ACHN (cell line): ENCODE data around the gene XYLT2.
"Not testable (repeated sequence)": the region's sequence is repeated elsewhere in the genome, so short reads cannot be mapped to it uniquely, and the experiment has no call there.

ENCODE experiments used
- DNase-seq: peaks from one replicate; pipeline ENCODE4 v3.0.0-alpha.2; 2015
- in situ Hi-C: cut with HindIII; loops from 2 replicates; pipeline ENCODE4 v1.10.0; 2017; ENCODE audit warnings: low sequenced_read_pairs, low pct_ligation_motif_present, low pct_unique_long_range_greater_than_20kb

XYLT2 gene

DNA sequence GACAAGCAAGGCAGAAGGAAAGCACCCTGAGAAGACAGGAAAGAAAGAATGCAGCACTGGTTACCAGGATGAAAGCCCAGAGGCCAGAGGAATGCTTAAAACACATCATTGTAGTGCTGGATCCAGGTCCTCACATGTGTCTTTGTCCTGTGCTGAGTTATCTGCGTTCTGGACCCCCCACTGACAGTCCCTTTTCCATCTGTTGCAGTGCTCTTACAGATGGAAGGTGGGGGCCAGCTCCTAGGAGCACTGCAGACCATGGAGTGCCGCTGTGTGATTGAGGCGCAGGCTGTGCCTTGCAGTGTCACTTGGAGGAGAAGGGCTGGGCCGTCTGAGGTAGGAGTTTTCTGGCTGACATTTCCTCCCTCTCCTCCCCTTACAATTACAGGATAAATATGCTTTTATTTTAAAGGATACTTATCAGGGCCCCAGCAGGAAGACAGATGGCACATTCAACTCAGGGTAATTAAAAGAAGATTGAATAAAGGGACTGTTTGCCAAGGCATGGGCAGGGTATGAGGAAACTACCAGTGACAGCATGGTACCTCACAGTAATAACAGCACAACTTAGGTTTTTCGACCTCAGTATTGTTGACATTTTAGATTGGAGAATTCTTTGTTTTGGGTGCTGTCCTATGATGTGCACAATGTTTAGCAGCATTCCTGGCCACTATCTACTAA is 30.1 kb downstream of the XYLT2 start:
- DNase-seq: no peak
- in situ Hi-C loops: no loop called here

DNA sequence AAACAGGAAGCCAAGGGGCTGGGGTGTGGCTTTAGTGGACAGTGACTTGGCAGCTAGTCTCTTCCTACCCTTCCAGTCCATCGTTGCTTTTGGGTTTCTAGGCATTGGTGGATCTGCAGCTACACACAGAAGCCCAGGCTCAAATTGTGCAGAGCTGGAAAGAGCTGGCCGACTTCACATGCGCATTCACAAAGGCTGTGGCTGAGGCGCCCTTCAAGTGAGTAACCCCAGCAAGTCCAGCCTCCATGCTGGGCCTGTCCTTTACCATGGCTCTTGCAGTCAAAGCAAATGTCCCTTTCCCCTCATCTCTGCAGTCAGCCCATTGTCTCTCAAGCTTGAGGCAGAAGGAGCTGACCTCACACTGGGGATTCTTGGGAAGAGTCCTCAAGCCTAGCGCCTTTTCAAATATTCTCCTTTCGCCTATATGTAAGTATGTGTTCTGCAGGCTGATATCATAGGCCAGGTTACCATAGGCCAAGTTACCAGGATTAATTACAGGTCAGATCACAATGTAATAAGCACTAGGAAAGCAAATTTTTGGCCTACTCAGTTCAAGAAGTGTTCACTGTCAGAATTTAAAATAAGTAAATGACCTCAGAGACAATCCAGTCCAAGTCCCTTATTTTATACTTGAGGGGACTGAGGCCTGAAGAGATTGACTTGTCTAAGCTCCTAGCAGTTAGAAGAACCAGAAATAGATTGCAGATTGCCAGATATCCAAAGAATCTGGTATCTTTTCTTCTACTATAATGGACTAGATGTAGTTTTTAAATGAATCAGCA is 33.6 kb downstream of the XYLT2 start:
- in situ Hi-C loops: no loop called here

DNA sequence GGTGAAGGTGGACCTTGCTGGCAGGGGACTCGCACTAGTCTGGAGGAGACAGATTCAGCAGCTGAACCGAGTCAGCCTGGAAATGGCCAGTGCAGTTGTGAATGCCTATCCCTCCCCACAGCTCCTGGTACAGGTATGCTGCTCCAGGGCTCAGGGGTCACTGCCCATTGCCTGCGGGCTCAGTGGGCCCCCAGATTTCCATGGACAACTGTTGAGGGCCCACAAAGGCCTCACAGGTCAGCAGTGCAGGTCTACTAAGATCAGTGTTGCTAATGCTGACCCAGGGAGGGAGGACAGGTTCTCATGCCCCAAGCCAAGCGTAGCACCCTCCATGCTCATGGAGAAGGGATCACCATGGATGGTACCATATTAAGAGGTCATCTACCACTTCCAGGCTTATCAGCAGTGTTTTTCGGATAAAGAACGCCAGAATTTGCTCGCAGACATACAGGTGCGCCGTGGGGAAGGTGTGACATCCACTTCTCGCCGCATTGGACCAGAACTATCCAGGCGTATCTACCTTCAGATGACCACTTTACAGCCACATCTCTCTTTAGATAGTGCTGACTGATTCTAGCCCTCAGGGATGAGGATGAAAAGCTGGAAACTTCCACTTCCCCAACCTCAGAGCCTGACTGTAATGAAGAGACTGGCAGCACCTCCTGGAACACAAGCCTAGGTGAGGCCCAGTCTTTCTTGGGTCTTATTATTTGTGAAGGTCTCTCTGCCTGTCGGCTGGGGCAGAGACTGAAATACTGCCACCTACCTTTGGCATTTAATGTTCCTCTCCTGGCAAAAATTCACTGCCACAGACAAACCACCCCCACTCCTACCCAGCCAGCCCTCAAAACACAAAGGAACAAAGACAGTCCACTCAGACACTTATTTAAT is 34.7 kb downstream of the XYLT2 start:
- DNase-seq: no peak

More for the DNA sequence above, 33.6 kb downstream of the XYLT2 start:
- DNase-seq: no peak

DNA sequence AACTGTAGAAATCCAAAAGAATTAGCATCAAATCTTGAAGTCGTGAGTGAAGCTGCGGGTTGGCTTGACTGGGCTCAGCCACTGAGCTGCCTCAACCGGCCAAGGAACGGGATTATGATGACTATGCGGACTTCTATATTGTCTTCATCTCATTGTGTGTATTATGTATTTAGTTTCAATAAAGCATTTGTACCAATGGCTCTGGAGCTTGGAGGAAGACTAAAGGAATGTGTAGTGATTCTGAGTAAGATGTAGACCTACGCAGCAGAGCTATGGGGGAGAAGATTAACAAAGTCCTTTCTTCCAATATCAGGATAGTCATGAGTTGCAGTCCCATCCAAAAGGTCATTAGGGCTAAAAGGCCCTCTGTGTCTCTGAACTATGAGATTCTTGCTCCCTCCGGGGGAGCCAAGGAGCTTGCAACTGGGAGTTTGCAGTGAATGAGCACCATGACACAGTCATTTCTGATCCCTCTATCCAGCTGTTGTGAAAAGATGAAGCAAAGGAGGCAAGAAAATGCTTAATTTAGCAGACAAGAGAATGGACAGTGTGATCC is 35.4 kb downstream of the XYLT2 start:
- in situ Hi-C loops: no loop called here
- no peak for DNase-seq

More for the DNA sequence above, 34.7 kb downstream of the XYLT2 start:
- in situ Hi-C loops: no loop called here

DNA sequence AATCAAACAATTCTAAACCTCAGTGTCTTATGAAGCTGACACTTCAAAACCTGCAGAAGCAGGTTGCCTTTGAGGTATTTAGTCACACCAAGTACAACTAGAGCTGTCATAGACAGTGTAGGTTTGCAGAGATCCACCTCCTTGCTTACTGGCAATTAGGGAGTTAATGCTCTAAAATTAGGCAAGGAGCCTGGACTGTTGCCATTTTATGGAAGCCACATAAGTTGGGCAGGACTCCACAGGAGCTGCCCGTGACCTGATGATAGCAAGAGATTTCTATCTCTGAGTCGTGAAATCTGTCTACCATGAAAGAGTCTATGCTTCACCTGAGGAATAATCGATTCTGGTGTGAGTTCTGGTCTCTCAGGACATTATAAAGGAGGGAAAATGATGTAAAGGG is 36.0 kb downstream of the XYLT2 start:
- no peak for DNase-seq
- in situ Hi-C loops: no loop called here

DNA sequence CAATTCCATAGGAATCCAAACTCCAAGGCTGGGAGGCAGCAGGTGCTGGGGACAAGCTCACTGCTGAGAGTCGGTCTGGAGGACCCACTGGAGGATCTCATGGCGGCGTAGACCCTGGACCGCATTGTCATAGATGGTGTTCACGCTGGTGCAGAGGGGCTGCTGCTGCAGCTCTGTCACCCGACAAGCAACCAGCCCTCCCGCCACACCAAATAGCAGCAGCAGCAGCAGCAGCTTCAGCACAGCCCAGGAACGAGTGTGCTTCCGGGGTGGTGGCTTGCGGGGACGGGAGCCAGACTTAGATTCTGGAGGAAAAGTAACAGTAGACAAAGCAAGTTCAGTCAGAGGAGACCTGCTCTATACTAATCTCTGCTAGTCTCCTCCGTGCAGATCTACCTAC is 37.0 kb downstream of the XYLT2 start:
- in situ Hi-C loops: no loop called here
- DNase-seq: no peak

DNA sequence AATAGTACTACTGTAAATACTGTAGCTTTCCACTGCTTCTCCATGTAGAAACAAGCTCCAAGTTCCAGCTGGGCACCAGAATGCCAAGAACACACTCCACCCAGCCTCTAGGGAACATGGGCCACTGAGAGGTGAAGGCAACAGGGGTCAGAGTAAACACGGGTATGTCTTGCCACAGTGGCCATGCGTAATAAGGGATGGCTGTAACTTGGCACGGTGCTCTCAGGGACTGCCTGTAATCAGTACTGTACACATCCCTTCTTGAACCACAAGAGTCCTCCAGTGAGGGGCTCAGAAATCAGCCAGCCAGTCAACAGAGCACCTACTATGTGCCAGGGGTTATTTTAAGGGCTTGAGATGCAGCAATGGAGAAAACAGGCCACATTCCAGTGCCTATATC is 40.6 kb downstream of the XYLT2 start:
- no peak for DNase-seq
- in situ Hi-C loops: no loop called here

DNA sequence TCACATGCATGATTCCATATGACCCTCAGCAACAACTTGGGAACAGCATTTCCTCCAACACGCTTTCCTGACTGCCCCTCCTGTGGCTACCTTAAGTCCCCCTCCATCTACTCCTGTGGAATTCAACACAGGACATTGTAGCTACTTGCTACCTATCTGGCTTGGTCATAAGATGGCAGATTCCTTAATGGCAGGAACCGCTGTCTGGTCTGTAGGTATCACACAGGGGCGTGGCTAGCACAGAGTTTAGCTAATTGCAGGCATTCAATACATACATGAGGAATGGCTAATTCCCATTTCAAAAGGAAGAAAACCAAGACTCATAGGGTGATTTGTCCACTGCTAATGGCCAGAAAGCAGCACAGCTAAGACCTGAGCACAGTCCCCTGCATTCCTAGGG is 42.8 kb downstream of the XYLT2 start:
- no peak for DNase-seq
- in situ Hi-C loops: no loop called here

DNA sequence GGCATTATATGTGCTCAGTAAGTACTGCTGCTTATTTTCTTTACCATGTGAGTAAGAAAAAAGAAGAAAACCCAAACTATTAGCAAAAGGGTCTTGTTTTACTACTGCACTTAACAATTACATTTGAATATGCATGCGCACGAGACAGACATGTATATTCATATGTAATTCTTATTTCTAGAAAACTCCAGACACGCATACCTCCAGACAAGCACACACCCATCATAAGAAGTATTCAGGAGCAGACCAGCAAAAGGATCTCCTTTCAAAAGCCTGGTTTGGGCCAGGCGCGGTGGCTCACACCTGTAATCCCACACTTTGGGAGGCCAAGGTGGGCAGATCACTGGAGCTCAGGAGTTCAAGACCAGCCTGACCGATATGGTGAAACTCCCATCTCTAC is 43.6 kb downstream of the XYLT2 start:
- in situ Hi-C loops: no loop called here
- DNase-seq: no peak

DNA sequence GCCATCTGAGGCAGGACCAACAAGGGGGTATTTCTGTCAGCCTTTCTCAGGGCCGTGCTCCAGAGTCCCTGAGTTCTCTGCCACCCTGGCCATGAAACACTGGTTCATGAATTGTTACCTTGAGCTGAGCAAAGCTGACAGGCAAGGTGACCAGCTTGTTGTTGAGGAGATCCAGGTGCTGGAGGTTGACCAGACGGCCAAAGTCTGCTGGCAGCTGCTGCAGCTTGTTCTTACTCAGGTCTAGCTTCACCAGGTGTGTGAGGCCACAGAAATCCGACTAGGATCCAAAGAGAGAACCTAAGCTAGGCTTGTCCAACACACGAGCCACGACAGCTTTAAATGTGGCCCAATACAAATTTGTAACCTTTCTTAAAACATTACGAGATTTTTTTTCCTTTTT is 46.7 kb downstream of the XYLT2 start:
- DNase-seq: no peak
- in situ Hi-C loops: no loop called here

DNA sequence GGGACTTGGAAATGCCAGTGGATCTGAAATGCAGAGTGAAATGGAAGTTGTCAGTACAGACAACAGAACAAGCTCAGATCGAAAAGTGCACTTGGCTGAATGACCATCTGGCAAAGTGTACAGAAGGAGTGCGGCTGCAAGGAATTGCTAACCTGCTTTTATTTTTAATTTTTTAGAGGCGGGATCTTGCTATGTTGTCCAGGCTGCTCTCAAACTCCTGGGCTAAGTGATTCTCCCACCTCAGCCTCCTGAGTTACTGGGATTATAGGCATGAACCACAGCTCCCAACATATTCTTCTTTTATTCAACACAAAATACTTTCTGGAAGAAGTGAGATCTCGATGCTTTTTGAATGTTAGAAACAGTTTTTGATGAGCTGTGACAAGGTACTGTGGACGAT is 47.8 kb downstream of the XYLT2 start:
- in situ Hi-C loops: no loop called here
- DNase-seq: no peak

DNA sequence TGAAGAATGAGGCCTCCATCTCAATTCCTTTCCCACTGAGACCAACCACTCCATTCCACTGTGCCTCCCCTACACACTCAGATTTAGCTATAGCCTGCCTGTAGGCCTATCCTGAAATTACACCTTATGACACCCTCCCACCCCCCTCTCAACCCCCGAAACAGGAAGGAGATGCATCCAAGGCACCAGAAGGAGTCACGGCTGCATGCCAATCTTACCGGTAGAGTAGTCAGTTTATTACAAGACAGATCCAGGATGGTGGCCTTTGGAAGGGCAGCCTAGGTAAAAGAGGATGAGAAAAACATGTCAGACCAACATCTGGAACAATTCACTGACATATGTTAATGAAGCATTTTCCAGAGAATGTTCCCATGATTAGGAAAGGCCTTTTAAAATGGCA is 48.8 kb downstream of the XYLT2 start:
- in situ Hi-C loops: no loop called here
- no peak for DNase-seq

DNA sequence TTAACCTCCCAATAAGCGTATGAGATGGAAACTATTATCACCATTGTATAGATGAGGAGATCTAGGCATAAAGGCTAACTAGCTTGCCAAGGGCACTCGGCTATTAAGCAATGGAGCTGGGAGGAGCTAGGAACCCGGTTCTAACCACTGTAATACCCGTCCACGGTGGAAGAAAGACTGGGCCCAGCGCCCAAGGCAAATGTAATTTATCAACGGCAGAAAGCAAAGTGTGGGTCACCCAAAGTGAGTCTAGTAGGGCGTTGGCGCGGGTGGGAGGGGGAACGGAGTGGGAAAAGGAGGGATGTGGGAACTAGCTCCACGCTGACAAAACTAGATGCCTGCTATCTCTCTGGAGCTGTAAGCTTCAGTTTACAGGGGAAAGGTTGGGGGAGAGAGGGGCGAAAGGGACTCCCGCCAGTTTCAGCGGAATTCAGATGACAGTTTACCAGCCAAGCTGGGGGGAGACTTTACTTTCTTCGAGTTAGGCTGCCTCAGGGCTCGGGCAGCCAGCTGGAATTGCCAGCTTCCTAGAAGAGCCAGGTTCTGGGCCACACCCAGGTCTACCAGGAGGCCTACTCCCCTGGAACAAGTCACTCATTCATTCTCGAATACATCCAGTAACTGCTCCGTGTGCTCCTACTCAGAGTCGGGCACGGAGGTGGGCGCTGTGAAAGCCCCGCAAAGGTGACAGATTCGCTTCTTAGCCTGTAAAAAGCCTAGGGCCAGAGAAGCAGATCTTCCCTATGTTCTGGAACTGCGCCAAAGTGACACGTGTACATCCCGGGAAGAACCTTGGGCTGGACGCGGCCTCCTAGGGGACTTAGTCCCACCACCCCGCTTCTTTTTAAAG is 50.6 kb downstream of the XYLT2 start:
- peak; percentile 53 for DNase-seq
- in situ Hi-C loops: no loop called here

DNA sequence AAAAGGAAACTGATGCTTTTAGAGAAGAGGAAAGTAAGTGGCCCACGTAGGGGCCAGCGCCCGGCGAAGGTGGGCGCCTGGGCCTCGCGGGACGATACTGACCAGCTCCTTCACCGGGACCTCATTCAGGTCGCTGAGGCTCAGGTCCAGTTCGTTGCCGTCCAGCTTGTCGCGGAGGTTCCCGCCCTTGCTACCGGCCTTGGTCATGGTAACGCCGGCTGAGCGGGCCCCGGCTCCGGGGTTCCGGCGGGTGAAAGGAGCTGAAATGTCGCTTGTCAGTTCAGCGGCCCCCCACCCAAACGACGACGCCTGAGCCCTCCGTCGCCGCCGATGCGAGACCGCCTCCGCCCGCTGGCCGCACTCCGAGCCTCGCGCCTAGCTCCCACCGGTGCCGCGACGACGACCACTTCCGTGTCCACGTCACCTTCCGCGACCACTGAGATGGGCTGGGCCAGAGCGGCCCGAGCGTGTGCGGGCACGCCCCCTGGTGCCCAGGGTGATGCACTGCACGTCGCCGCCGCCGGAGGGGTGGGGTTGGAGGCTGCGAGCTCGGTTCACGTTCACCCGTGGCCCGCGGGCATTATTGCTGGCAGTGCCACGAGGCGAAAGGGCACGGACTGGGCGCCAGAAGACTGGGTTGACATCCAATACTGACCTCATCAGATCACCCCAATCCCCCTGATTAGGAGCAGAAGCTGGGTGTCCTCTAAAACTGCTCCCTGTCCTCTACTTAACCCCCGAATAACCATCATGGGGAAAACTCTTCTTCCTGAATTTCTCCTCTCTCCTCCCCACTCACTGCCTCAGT is 51.4 kb downstream of the XYLT2 start, which contains the start of gene LRRC59:
LRRC59 (minus strand) TSS at position 413 of the 808 bp plus-strand sequence; CDS start at position 207, 206 bp downstream.
- peak; percentile 85 for DNase-seq
- in situ Hi-C loops: no loop called here

DNA sequence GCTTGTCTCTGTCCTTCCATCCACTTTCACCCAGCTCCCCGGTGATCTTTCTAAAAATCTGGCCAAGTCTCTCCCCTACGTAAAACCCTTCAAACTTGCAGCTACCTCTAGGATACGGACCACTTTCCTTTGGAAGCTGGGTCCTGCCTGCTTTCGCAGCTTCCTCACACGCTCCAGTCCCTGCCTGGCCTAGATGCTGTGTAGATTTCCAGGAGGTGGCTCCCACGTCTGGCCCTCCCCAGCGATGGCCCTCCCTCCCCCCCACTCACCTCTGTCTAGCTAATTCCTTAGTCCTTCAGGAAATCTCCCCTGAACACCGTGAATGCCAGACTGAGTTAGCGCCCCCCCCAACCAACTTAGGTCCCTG is 52.0 kb downstream of the XYLT2 start:
- DNase-seq: no peak
- in situ Hi-C loops: no loop called here

DNA sequence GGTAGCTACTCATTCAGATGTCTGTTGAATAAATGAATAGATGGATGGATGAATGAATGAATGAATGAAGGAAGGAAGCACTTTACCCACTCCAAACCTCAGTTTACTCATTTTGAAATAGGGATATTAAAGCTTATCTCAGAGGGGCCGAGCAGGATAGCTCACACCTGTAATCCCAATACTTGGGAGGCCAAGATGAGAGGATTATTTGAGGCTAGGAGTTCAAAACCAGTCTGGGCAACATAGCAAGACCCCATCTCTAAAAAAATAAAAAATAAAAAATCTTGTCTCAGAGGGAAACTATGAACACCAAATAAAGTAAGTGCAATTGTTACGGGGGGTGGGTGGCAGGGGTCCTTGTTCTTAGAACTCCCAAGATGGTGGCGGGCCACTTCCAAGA is 52.7 kb downstream of the XYLT2 start:
- in situ Hi-C loops, DNase-seq: not testable (repeated sequence)

DNA sequence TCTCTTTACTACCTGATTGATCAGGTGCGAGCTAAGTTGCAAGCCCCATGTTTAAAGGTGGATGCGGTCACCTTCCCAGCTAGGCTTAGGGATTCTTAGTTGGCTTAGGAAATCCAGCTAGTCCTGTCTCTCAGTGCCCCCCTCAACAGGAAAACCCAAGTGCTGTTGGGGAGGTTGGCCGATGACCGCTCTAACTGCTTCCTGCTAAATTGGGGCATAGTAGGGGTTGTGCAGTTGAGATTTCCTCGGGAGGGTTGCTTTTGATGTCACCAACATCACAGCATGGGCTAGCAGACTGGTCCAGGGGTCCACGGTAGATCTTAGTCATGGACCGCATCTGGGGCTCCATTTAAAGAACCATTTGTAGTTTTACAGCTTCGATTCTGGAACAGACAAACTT is 53.7 kb downstream of the XYLT2 start:
- DNase-seq, in situ Hi-C loops: not testable (repeated sequence)
